Measurements from ENCODE around the gene AKAP17A.

Gene AKAP17A

DNA sequence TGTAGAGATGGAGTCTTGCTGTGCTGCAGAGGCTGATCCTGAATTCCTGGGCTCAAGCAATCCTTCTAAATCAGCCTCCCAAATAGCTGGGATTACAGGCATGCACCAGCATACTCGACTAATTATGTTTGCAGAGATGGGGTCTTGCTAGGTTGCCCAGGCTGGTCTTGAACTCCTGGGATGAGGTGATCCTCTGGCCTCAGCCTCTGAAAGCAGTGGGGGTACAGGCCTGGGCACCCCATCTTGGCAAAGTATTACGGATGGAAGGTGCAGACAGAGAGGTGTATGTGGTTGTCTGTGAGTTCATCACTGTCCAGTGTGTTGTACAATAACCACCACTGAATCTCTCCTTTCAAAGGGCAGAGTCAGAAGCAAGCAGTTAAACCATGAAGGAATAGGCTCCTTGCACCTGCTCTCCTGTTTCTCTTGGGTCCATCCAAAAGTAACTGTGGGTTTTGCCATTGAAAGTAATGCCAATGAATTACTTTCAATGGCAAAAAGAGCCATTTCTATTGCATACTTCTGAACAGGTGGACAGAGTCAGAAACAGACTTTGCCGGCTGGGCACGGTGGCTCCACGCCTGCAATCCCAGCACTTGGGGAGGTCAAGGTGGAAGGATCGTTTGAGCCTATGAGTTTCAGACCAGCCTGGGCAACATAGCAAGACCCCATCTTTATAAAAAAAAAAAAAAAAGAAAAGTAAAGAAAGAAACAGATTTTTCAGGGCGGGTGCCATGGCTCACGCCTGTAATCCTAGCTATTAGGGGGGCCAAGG, 7.0 kb upstream of the AKAP17A start:
- no peak for DNase-seq

DNA sequence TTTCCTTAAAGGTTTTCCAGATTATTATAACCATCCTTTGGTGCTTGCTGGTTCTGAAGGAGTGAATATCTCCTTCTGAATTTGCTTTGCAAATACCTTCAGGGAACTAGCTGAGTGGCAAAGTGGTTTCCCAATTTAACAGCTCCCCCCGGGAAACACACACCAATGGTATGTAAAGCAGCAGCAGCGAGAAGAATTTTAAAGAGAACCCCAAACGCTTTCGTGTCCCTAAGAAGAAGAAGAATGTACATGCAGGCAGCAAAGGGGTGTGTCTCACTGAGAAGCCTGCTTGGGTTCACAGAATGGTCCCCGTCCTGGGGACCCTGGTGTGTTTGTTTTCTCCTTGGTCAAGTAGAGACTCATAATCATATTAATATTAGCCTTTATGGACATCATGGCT, 4.2 kb upstream of the AKAP17A start:
- DNase-seq = no peak

DNA sequence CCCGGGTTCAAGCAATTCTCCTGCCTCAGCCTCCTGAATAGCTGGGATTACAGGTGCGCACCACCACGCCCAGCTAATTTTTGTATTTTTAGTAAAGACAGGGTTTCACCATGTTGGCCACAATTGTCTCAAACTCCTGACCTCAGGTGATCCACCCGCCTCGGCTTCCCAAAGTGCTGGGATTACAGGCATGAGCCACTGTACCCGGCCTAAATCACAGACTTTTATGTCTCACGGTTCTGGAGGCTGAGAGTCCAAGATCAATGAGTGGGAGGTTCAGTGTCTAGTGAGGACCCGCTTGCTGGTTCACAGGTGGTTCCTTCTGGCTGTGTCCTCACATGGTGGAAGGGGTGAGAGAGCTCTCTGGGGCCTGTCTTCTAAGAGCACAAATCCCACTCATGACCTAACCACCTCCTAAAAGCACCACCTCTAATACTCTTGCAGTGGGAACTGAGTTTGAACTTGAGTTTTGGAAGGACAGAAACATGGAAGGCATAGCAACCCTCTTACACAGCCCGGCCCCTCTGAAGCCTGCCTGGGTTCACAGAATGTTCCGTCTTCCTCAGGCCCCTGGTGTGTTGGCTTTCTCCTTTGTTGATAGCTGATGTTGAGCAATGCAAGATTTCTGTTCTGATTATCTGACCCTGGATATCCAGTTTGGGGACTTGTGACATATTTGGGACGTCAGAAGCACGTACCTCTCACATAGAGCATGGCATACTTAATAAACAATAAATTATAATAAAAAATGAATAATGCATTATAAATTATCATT, 1.9 kb upstream of the AKAP17A start:
- DNase-seq = no peak

DNA sequence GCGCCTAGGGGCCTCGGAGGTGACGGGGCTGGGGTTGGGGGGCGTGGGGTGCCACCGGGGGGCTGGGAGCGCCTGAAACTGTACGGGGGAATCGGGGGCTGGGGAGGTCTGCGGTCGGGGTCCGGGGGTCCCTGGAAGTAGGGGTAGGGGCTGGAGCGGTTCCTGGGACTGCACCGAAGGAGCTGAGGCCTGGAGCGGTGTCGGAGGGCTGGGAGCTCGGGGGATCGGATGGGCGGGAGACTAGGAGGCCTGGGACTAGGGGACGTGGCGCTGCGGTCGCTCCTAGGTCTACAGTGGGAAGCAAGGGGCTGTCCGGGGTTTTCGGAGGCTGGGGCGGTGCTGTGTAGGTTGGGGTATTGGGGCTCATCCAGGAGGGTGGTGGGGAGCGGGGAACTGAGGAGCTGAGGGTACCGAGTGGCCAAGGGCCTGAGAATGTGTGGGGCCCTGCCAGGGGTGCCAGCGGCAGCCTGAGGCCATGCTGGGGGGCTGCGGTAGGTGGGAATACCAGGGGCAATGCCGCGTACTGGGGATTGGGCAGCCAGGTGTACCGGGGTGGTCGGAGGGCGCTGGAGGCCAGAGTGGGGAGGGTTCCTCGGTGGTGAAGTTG, 562 bp downstream of the AKAP17A start:
- no peak for DNase-seq

DNA sequence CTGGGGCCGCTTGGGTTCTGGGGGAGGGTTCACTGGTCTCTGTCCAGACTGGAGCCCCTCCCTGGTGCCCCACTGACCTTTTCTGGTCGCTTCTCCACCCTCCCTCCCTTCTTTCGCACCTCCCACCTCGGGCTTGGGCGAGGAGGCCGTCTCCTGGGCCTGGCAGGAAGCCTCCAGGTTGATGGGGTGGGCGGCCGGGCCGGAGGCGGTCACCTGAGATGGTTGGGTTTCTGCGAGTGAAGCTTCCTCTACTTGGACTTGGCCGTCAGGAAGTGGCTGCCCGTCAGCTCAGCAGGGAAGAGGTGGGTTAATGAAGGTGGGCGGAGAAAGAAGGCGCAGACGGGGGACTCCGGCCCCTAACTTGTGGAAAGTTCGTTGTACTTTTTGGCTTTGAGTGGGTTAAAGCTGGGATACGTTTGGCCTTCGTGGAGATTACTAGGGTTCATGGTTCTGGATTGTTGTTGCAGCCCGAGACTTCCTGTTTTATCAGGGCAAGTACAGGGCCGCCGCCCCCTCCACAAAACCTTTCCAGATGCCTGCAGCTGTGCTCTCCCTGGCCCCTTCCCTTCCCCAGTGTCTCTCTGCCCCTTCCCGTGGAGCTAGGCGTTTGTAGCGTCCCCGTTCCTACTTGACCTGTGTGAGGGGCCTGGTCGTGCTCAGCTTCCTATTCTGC, 1.2 kb downstream of the AKAP17A start:
- no peak for DNase-seq

DNA sequence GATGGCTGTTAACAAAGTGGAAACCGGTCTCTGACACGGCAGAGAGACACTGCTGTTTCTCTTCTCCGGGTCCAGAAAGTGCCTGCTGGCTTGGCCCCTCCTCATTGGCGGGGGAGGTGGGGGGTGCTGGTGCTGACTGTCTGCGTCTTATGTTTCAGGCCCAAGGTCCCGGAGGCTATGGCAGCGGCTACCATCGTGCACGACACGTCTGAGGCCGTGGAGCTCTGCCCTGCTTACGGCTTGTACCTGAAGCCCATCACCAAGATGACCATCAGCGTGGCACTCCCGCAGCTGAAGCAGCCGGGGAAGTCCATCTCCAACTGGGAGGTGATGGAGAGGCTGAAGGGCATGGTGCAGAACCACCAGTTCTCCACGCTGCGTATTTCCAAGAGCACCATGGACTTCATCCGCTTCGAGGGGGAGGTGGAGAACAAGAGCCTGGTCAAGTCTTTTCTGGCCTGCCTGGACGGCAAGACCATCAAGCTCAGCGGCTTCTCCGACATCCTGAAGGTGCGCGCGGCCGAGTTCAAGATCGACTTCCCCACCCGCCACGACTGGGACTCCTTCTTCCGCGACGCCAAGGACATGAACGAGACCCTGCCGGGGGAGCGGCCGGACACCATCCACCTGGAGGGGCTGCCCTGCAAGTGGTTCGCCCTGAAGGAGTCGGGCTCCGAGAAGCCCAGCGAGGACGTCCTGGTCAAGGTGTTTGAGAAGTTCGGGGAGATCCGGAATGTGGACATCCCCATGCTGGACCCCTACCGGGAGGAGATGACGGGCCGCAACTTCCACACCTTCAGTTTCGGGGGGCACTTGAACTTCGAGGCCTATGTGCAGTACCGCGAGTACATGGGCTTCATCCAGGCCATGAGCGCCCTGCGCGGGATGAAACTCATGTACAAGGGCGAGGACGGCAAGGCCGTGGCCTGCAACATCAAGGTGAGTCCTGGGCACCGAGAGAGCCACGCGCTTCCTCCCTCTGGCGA, 2.2 kb downstream of the AKAP17A start:
- no peak for DNase-seq

DNA sequence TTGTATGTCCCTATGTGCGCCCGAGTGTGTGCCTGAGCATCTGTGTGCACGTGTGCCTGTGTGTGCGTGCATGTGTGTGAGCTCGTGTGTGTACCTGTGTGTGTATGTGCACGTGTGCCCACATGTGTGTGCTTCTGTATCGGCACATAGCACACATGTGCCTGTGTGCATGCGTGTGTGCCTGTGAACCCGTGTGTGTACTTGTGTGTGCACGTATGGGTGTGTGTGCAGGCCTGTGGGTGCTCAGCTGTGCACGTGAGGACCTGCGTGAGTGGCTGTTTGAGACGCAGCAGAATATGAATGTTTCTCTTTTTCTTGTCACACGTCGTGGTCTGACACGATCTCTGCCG, 4.3 kb downstream of the AKAP17A start:
- no peak for DNase-seq

DNA sequence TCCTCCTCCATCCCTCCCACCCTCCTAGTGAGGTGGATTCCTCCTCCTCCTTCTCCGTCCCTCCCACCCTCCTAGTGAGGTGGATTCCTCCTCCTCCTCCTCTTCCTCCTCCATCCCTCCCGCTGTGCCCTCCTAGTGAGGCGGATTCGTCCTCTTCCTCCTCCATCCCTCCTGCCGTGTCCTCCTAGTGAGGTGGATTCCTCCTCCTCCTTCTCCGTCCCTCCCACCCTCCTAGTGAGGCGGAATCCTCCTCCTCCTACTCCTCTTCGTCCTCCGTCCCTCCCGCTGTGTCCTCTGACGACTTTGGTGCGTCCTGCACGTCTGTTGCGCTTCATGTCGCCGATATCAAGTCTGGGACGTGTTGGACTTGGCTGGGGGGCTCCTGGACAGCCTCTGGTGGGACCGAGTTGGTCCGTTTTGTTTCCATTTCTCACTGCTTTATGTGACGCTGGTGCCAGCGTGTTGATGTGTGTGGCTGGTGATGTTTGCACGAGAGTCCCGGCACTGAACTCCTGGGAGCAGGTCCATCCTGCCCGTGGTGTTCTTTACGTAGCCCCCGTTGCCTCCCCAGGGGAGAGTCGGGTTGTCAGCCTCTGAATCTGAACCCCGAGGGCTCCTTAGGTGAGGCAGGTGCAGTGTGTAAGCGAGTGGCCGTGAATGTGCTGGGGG, 5.4 kb downstream of the AKAP17A start:
- DNase-seq = no peak

DNA sequence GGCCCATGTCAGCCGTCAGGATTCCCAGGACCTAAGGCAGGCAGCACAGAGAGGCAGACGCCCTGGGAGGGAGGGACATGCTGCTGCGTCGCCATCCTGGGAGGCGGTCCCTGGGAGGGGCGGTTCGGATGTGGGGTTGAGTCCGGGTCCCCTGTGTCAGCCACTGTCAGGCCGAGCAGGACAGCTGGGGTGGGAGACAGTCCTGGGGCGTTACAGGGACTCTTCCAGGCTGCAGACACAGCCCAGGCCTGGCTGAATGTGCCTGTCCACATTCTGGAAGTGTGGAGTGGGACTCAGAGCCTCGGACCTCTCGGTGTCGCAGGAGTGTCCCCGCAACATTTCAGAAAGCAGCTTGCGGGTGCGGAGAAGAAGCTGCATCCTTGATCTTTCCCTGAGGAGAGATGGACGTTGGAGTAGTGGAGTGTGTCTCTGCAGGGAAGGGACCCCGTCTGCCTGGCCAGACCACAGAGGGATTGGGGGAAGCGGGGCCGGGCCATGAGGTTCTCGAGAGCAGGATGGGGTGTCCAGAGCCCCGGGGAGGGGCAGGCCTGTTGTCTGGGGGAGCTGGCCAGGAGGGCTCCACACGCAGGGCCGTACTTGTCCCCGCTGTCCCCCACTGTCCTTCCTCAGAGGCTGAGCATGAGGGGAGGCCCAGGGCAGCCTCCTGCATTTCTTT, 6.1 kb downstream of the AKAP17A start:
- no peak for DNase-seq

DNA sequence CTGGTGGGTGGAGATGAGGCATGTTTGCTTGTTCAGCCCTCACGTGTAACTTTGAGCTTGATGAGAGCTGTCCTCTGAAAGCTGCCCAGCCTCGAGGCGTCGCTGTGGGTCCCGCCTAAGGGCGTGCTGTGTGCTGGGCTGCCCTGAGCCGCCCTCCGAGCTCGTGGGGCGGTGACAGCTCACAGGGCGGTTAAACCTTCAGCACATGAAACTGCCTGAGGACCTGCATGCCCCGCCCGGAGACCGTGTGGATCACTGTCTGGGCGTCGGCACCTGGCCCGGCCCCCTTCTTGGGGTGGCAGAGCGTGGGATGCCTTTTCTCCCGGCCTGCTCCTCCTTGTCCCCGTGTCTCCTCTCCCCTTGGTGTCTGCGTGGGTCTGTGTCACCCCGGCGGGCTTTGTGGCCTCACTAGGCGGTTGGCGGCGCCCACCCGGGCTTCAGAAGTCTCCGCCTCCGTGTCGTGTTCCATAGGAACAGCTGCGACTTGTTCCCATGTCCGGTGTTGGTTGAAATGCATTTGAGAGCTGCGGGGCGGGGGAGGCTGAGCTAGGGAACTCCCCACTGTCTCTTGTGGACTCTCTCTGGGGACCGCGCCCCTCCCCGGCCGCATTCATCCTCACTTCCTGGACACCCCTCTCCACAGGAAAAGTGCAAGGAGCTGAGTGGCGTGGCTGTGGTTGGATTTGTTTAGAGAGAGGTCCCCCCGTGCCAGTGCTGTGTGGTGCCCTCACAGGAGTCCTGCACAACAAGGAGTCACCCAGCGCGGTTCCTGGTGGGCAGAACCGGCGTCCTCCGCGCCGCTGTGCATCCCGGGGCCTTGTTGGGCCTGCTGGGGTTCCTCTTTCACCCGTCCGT, 6.8 kb downstream of the AKAP17A start:
- no peak for DNase-seq

DNA sequence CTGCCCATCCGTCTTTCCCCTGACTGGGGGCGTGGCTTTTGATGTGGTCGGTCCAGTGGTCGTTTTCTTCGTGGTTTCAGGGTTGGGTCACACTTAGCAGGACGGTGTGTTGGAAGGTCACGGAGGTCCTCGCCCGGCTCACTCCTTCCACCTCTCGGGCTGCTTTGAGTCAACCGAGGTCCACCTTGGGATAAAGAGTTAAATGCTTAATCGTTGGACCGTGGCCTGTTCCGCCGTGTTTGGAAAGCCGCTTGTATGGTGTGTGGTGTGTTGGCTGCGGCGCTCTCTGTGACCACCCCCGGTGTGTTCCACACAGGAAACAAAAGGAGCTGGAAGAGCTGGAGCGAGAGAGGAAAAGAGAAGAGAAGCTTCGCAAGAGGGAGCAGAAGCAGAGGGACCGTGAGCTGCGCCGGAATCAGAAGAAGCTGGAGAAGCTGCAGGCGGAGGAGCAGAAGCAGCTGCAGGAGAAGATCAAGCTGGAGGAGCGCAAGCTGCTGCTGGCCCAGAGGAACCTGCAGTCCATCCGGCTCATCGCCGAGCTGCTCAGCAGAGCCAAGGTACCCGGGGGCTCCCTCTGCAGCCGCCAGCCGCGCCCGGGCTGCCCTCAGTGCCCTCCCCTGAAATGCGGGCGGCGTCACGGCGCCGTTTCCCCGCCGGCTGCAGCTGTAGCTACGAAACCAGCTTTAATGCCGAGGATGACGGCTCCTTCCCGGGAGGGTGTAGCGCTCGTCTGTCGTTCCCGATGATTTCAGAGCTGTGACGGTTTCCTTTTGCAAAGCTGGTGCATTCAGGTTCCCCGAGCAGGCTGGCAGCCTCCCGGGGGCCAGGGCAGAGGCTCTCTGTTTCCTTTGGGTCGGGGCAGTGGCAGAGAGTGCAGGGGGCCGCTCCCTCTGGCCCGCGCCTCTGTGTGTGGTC, 7.7 kb downstream of the AKAP17A start:
- no peak for DNase-seq

DNA sequence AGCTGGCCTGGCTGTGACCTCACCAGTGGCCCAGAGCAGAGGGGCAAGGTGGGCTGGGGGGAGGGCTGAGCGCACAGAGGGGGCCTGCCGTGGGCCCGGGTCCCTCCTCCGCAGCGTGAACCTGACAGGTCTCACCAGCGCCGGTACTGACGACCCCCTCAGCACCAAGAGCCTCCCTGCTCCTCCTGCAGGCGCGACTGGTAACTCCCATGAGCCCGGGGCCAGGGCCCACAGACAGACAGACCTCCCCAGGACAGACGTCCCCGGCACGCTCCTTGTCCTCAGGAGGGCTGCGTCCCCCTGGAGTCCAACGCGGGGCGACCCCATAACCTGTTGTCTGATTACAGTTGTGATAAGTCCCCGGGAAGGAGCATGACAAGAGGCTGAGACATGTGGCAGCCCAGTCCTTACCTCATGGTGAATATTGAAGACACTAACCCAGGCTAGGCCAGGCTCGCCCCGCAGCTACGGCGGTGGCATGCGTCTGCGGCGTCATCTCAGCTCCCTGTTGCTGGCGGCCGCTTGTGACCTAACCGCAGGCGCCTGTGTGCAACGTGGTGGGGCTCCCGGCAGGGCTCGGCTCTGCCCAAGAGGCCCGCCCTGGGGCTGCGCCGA, 8.5 kb downstream of the AKAP17A start:
- DNase-seq = no peak

DNA sequence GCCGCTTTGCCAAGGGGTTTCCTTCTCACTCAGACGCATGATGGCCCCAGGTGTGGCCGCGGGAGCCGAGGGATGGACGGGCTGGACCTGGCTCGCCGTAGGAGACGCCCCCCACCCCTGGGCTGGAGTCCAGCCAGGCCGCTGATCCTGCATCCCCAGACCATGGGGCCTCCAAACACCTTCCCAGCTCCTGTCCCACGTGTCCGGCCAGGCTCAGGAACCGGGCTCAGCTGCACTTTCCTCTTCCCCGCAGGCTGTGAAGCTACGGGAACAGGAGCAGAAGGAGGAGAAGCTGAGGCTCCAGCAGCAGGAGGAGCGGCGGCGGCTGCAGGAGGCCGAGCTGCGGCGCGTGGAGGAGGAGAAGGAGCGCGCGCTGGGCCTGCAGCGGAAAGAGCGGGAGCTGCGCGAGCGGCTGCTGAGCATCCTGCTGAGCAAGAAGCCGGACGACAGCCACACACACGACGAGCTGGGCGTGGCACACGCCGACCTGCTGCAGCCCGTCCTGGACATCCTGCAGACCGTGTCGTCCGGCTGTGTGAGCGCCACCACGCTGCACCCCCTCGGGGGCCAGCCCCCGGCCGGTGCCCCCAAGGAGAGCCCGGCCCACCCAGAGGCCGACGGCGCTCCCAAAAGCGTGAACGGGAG, 9.1 kb downstream of the AKAP17A start:
- DNase-seq = no peak

DNA sequence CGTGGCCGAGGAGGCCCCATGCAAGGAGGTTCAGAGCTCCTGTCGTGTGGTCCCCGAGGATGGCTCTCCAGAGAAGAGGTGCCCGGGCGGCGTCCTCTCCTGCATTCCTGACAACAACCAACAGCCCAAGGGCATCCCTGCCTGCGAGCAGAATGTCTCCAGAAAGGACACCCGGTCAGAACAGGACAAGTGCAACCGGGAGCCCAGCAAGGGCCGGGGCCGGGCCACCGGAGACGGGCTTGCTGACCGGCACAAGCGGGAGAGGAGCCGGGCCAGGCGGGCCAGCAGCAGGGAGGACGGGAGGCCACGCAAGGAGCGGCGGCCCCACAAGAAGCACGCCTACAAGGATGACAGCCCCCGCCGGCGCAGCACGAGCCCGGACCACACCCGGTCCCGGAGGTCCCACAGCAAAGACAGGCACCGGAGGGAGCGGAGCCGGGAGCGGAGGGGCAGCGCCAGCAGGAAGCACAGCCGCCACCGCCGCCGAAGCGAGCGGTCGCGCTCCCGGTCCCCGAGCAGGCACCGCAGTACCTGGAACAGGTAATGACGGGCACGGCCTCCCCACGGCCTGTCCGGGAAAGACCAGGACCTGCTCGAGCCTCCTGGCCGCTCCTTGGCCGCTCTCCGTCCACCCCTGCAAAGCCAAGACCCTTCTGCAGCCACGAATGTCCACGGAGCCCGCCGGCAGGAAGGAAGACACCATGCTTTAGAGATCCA, 9.8 kb downstream of the AKAP17A start:
- DNase-seq = no peak

DNA sequence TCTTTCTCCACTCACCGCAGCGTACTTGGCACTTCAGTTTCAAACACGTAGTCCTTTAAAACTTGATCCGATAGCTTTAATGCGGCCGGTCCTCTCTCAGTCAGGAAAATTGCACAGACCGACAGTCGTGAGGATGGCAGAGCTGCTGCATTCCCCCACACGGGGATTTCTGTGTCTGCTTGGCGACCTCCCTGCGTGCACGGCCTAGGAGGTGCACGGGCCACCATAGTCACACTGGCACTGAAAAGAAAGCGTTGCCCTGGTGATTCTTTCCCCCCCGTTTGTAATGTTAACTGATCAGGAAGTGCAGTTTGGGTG, 10.3 kb downstream of the AKAP17A start:
- no peak for DNase-seq

DNA sequence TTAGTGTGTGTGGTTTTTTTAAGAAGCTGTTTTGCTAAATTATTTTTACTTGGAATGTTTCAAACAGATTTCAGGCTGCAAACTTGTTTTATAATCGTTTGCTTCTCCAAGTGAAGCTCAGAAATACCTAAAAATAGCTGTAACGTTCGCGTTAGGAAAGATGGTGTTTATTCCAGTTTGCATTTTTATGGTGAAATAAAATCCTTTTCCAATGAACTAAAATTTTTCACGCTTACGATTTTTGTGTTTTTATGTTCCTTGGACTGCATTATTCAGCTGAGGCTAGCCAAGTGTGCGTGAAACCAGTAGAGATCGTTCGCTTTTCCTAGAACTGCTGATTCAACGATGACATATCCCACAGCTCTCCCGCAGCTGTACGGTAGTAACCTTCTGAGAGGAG, 10.9 kb downstream of the AKAP17A start:
- no peak for DNase-seq

DNA sequence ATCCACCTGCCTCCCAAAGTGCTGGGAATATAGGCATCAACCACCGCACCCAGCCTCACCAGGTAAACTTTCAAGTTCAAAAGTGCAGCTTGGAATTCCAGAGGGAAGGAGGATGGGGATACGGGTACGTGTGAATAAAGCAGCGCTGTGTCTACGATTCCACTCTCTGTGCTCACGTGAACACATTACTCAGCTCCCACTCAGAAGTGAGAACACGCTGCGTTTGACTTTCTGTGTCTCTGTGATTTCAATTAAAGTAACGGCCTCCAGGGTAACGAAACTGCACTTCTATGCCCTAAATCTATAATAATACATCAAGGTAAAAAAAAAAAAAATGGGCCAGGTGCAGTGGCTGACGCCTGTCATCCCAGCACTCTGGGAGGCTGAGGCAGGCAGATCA, 15.1 kb downstream of the AKAP17A start:
- DNase-seq = no peak

DNA sequence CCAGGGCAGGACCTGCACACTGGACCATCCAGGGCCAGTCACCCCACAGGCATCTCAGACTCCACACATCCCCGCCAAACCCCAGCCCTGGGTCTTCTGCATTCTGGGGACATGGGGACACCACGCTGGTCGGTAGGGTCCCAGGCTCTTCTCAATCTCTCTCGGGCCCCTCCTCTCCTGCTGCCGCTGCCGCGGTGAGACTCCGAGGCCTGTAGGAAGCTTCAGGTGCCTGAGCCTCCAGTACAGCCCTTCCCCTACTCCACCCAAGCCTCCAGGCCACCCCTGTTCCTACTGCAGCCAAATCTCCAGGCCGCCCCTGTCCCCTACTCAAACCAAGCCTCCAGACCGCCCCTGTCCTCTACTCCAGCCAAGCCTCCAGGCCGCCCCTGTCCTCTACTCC, 17.9 kb downstream of the AKAP17A start:
- DNase-seq = no peak

Measured in DMS 273 treated with DMSO at 0.1 percent for 48 hours (cell line).